Peyer's patch (tissue), 4 donors: ENCODE data around the gene FEN1. TPM values are rescaled to one million over a fixed set of nuclear protein-coding genes. Genes with fewer than 3 reads are reported as not detected.

ENCODE experiments used
- DNase-seq, 3 donors: peaks; one replicate each; pipeline ENCODE4 v3.0.0-alpha.2; 2017 to 2019
- H3K27ac ChIP-seq, 4 donors: fragments of 200-600 bp; sonication (generic); one replicate each; pipeline ENCODE4 v1.5.1; 2016 to 2019
- H3K27me3 ChIP-seq, 2 donors: fragments of 200-600 bp; sonication (generic); one replicate each; pipeline ENCODE4 v1.5.1; 2019
- H3K36me3 ChIP-seq, 3 donors: fragments of 200-600 bp; sonication (generic); one replicate each; pipeline ENCODE4 v1.5.1; 2016 to 2019
- H3K4me1 ChIP-seq, 4 donors: fragments of 200-600 bp; sonication (generic); one replicate each; pipeline ENCODE4 v1.5.1; 2016 to 2019
- H3K4me3 ChIP-seq, 4 donors: fragments of 200-600 bp; sonication (generic); 1 replicate in 3 of 4; 2 replicates in 1 of 4; pipeline ENCODE4 v1.5.1; 2016 to 2019; ENCODE audit warnings: mild to moderate bottlenecking in 1 of 4
- H3K9me3 ChIP-seq, 4 donors: fragments of 200-600 bp; sonication (generic); one replicate each; pipeline ENCODE4 v1.5.1; 2016 to 2019; ENCODE audit warnings: mild to moderate bottlenecking in 1 of 4
- POLR2A ChIP-seq, 2 donors: fragments of 450-650 bp; IDR thresholded peaks; one replicate each; pipeline ENCODE4 v1.5.1; 2017; ENCODE audit warnings: antibody characterized with exemption in 2 of 2, mild to moderate bottlenecking in 2 of 2, moderate library complexity in 2 of 2
- total RNA-seq, 4 donors: library from RNA; depleted of rRNA; stranded (reverse); fragments of >200 nt; gene quantifications; one replicate each; pipeline ENCODE4 v1.1.0, GENCODE V29; 2016
- TF ChIP-seq, protein P1 (sequence below), 6 experiments: fragments of 450-650 bp in 4 of 6; fragments of 200-600 bp in 2 of 6; sonication (generic) in 1 of 6; IDR thresholded peaks; one replicate each; pipeline ENCODE4 v1.5.1; 2017 to 2019; ENCODE audit warnings: antibody characterized with exemption in 6 of 6, mild to moderate bottlenecking in 3 of 6, moderate library complexity in 1 of 6

Gene FEN1
- total RNA-seq, 4 donors from 2014 or later = 4.3 to 33.0 (median 8.8) TPM

DNA sequence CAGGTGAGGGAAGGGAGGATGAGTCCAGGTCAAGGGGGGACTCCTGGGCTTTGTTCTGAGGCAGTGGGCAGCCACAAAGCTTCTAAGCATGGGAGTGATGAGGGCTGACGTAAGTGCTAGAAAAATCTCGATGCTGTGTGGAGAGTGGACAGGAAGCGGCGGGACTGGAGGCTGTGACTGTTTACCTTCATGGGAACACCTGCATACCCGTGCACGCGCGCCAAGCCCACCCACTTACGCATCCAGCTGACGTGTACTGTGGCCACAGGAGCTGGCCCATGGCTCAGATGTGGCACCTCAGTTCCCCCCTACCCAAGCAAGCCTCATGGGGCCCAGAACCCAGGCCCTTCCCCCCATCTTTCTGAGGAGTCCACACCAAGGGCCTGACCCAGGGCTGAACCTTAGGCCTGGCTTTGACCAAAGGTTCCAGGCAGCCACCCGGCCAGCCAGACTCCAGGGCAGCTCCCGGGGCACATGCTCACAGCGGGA is 26.3 kb upstream of the FEN1 start:
- no peak overlapping the region for H3K27ac ChIP-seq
- H3K9me3 ChIP-seq = no peaks in the 10 kb centered on the region
- DNase-seq = no peak
- TF ChIP-seq, protein P1, sequence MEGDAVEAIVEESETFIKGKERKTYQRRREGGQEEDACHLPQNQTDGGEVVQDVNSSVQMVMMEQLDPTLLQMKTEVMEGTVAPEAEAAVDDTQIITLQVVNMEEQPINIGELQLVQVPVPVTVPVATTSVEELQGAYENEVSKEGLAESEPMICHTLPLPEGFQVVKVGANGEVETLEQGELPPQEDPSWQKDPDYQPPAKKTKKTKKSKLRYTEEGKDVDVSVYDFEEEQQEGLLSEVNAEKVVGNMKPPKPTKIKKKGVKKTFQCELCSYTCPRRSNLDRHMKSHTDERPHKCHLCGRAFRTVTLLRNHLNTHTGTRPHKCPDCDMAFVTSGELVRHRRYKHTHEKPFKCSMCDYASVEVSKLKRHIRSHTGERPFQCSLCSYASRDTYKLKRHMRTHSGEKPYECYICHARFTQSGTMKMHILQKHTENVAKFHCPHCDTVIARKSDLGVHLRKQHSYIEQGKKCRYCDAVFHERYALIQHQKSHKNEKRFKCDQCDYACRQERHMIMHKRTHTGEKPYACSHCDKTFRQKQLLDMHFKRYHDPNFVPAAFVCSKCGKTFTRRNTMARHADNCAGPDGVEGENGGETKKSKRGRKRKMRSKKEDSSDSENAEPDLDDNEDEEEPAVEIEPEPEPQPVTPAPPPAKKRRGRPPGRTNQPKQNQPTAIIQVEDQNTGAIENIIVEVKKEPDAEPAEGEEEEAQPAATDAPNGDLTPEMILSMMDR (IDR thresholded peaks at IDR 0.05) = no peak
- TF ChIP-seq POLR2A (IDR thresholded peaks at IDR 0.05) = no peak
- no peaks in the 10 kb centered on the region for H3K27me3 ChIP-seq
- H3K4me1 ChIP-seq = no peaks in the 10 kb centered on the region
- no peak overlapping the region for H3K4me3 ChIP-seq
- H3K36me3 ChIP-seq = no peaks in the 10 kb centered on the region

DNA sequence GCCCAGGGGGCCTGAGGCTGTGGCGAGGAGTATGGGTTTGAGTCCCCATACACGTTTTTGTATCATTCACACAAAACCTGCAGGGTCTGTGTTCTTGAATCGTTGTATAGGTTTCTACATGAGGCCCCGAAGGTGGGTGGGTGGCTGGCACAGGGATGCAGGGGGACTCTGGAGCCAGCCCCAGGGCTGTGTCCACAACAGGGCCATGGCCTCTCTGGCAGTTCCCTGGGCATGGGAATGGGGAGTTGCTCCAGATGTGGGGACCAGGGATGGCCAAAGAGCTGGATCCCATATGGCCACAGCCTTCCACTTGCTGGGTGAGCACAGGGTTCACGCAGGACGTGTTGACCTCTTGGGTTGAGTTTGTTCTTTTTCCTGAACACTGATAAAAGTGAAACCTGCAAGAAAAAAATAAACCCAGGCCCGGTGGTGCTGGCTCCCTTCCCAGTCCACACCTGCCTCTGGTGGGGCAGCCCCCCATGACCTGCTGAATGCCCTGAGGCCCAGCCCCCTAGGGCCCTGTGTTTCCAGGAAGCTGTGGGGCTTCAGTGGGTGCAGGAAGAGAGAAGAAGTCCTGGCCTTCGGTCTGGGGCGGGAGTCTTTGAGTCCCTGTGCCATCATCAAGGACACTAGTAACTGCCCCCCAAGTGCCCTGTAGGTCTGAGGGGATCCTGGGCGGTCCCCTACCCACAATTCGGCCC is 24.2 kb upstream of the FEN1 start:
- no peak for DNase-seq
- H3K4me3 ChIP-seq = no peak overlapping the region
- H3K27ac ChIP-seq = no peak overlapping the region

DNA sequence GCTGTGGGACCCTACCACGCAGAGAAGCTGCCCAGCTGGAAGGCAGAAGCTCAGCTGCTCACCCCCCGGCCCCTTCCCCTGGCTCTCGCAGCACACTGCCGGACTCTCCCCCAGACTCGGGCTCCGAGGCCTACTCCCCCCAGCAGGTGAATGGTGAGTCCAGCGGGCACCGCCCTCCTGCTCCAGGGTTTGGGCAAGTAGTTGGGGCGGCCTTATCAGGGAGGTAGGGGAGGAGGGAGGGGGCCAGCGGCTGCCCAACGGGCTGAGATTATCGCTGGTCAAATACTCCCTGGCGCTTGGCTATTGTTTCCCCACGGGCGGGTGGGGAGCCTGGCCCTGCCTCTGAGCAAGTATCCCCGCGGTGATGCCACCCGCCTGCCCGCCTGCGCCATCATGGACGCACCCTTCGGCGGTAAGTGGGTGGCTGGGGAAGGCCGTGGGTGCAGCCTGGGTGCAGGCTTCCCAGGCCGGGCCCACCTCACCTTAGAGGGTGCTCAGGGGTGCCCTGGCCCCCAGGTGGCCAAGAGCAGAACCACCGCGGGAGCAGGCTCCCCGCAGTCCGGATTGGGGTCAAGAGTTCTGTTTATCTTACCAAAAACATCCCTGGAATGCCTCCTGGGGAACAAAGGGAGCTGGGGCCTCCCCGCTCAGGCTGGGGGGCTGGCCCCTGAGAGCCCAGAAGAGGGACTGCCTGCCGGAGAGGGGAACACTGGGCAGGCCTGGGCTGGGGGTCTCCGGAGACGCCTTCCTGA is 23.4 kb upstream of the FEN1 start:
- Histone ChIP-seq H3K4me1 (no peaks in the 10 kb centered on the region), H3K4me3 (no peak overlapping the region), H3K9me3 (no peaks in the 10 kb centered on the region), H3K27me3 (no peaks in the 10 kb centered on the region), H3K27ac (no peak overlapping the region), H3K36me3 (no peaks in the 10 kb centered on the region)
- TF ChIP-seq, protein P1 (IDR thresholded peaks at IDR 0.05) = no peak
- no peak for TF ChIP-seq POLR2A (IDR thresholded peaks at IDR 0.05)
- no peak for DNase-seq

More for the DNA sequence above, 24.2 kb upstream of the FEN1 start:
- TF ChIP-seq, protein P1 (IDR thresholded peaks at IDR 0.05) = no peak
- no peak for TF ChIP-seq POLR2A (IDR thresholded peaks at IDR 0.05)
- no peaks in the 10 kb centered on the region for H3K4me1 ChIP-seq
- H3K36me3 ChIP-seq = no peaks in the 10 kb centered on the region
- no peaks in the 10 kb centered on the region for H3K27me3 ChIP-seq
- H3K9me3 ChIP-seq = no peaks in the 10 kb centered on the region

DNA sequence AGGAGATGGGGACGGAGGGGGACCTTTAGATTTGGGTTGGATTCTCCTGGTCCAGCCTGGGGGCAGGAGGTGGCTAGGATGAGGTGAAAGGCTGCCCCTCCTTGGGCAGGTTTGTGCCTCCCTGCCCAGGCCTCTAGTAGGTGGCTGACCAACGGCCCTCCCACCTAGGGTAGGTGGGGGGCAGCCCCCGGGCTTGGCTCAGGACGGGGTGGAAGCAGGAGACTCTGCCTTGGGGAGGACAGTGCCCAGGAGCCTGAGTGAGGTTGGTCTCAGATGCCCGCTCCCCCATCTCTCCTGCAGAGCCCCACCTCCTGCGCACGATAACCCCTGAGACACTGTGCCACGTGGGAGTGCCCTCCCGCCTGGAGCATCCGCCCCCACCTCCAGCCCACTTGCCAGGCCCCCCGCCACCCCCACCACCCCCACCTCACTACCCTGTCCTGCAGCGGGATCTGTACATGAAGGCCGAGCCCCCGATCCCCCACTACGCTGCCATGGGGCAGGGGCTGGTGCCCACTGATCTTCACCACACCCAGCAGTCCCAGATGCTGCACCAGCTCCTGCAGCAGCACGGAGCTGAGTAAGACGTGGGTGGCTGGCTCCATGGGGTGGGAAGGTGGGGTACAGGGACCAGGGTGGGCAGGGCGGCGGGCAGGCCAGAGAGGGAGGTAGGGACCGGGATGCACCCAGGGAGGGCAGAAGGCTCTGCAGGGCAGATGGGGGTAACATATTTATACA is 22.6 kb upstream of the FEN1 start:
- Histone ChIP-seq H3K27ac (no peak overlapping the region), H3K9me3 (no peaks in the 10 kb centered on the region), H3K4me3 (no peak overlapping the region), H3K4me1 (no peaks in the 10 kb centered on the region), H3K36me3 (no peaks in the 10 kb centered on the region), H3K27me3 (no peaks in the 10 kb centered on the region)
- no peak for DNase-seq
- no peak for TF ChIP-seq POLR2A (IDR thresholded peaks at IDR 0.05)
- TF ChIP-seq, protein P1 (IDR thresholded peaks at IDR 0.05) = no peak

DNA sequence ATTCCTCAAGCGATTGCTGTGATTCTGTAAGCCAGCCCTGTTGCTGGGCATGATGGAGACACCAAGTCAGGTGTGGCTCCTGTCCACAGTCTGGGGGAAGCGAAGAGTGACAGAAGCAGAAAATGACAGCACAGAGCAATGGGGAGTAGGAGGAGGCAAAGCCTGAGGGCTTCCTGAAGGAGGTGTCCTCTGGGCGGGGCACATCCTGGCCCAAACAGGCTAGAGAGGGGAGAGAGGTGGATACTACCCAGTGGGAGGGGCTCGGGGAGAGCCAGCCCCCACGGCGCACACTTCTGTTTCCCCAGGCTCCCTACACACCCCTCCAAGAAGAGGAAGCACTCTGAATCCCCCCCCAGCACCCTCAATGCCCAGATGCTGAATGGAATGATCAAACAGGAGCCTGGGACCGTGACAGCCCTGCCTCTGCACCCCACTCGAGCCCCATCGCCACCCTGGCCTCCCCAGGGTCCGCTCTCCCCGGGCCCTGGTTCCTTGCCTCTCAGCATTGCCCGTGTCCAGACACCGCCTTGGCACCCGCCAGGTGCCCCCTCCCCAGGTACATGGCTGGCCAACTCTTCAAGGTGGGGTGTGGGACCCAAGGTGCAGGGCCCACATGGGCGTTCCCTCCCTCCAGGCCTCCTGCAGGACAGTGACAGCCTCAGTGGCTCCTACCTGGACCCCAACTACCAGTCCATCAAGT is 21.4 kb upstream of the FEN1 start:
- Histone ChIP-seq H3K27ac (no peak overlapping the region), H3K4me3 (no peak overlapping the region), H3K36me3 (no peaks in the 10 kb centered on the region), H3K27me3 (no peaks in the 10 kb centered on the region), H3K9me3 (no peaks in the 10 kb centered on the region), H3K4me1 (no peaks in the 10 kb centered on the region)
- DNase-seq = no peak
- TF ChIP-seq, protein P1 (IDR thresholded peaks at IDR 0.05) = no peak
- TF ChIP-seq POLR2A (IDR thresholded peaks at IDR 0.05) = no peak
